Epithelial cell of esophagus (primary cell): Measurements from ENCODE around the gene ZNF292.
A peak's percentile ranks its signal among the peaks of the same experiment; 100 is the strongest.

Source experiments
- DNase-seq: peaks from one replicate; pipeline ENCODE4 v3.0.0; 2010; ENCODE audit warnings: low read depth
- H3K4me3 ChIP-seq: 2 replicates; pipeline ENCODE4 v1.5.1; 2011; ENCODE audit warnings: mild to moderate bottlenecking, low read length, control low read depth
- TF ChIP-seq, protein P1 (sequence below): IDR thresholded peaks from 2 replicates; pipeline ENCODE4 v1.5.1; 2011; ENCODE audit warnings: low read depth, mild to moderate bottlenecking, low read length, control low read depth, inconsistent platforms; ENCODE audit not compliant: insufficient read depth; ENCODE audit errors: missing control alignments

Gene ZNF292

DNA sequence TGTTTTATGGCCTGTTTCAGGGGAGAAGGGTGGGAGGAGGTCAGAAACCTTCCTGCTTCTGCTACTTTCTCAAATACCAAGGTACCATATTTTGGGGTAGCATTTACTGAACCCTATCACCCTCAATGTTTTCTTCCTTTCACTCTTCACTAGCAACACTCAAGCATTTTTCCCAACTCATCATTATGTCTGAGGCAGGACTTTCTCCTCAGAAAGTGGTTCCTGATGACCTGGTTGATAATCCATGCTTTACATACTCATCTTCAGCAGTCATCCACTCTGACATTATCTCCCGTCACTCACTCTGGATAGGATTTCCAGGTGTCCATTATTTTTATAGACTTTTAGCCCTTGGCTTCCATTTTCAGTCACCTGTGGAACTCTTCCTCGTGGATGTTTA lies 21.1 kb downstream of the ZNF292 start:
- TF ChIP-seq, protein P1, sequence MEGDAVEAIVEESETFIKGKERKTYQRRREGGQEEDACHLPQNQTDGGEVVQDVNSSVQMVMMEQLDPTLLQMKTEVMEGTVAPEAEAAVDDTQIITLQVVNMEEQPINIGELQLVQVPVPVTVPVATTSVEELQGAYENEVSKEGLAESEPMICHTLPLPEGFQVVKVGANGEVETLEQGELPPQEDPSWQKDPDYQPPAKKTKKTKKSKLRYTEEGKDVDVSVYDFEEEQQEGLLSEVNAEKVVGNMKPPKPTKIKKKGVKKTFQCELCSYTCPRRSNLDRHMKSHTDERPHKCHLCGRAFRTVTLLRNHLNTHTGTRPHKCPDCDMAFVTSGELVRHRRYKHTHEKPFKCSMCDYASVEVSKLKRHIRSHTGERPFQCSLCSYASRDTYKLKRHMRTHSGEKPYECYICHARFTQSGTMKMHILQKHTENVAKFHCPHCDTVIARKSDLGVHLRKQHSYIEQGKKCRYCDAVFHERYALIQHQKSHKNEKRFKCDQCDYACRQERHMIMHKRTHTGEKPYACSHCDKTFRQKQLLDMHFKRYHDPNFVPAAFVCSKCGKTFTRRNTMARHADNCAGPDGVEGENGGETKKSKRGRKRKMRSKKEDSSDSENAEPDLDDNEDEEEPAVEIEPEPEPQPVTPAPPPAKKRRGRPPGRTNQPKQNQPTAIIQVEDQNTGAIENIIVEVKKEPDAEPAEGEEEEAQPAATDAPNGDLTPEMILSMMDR = no peak

DNA sequence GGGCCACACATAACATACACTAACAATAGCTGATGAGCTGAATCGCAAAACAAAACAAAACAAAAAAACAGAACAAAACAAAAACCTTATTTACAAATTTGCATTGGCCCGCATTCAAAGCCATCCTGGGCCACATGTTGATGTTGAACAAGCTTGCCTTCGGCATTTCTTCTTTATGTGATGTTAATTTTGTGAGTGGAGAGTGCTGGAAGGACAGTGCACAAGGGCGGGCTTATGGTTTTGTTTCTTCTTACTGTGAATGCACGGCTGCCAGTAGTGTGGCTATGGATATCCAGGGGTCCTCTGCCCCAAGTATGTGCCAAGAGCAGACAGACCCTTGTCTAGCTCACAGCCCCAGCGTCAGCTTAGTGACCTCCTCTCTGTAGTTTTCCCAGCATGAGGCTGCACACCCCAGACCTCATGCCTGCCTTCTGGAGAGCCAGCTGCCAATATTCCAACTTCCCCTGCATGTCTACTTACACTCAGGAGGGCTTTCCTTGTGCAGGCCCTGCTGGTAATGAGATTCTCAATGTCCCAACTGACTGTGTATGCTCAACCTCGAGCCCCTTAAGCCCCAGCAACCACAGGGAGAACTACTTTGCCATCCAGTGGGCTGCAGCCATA lies 24.9 kb downstream of the ZNF292 start:
- no peak overlapping the region for H3K4me3 ChIP-seq
- no peak for DNase-seq
- TF ChIP-seq, protein P1 = no peak

More for the DNA sequence above, 21.1 kb downstream of the ZNF292 start:
- no peak for DNase-seq
- H3K4me3 ChIP-seq = no peak overlapping the region

DNA sequence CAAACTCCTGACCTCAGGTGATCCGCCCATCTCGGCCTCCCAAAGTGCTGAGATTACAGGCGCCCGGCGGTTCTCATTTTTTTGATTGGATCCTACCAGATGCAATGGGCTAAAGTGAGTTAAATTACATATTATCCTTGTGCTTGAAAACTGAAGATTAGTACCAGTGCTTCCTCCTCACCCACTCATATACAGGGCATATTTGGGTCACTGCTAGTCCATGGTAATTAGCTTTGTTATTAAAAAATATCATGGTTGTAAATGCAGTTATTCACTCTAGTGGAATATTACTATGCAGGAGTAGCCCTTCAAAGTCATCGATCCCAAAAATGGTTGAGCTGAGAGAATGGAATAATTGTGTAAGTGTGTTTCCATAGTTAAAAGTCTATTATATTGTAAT lies 26.5 kb downstream of the ZNF292 start:
- no peak for DNase-seq
- H3K4me3 ChIP-seq = no peak overlapping the region
- TF ChIP-seq, protein P1 = no peak

DNA sequence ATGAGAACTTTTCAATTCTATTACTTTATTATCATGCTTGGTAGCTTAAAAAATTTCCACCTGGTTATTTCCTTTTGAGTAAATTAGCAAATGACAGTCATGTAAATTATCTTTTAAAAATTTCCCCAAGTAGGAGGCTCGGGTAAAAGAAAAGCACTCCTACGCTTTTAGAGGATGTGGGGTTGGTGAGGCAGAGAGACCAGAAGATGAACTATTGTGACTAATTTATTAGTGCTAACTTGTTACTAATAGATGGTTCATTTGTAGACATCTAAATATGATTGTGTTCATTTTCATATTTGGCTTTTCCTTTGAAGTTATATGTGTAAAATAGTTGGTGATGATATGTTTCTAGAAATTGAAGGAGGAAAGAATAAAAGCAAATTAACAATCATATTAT lies 27.0 kb downstream of the ZNF292 start:
- TF ChIP-seq, protein P1 = no peak
- H3K4me3 ChIP-seq = no peak overlapping the region
- DNase-seq = no peak

DNA sequence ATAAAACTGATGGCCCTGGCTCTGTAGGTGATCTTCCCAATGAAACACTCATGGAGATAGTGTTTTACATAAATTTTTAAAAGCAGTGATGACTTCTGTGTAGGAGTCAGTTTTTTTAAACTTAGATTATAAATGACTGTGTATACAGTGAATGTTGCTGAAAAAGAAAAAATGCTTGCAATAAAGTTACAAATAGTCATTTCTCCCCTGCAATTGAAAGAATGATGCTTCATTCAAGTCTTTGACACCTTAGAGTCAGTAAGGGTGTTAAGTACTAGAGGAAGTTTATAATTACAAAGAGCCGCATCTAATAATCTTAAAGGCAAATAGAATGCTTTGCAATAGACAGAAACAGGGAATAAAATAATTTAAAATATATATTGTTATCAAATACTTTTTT lies 27.6 kb downstream of the ZNF292 start:
- DNase-seq = no peak
- H3K4me3 ChIP-seq = no peak overlapping the region
- TF ChIP-seq, protein P1 = no peak

DNA sequence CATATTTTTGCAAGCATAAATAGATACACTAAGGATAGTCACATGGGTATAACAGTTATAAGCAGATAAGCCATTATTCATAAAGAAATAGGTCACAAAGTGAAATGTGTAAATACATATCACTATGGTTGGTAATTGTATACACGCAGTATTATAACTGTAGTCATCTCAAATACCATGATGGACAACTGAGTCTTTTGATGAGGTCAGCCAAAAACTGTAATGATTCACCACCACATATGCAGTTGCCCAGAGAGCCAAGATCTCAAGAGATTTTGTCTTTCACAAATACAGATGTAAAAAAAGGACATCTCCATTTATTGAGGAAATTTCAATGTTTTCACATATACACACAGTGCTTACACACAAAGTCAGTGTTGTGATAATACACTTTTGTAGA lies 28.3 kb downstream of the ZNF292 start:
- DNase-seq = peak; percentile 51
- TF ChIP-seq, protein P1 = no peak
- no peak overlapping the region for H3K4me3 ChIP-seq

DNA sequence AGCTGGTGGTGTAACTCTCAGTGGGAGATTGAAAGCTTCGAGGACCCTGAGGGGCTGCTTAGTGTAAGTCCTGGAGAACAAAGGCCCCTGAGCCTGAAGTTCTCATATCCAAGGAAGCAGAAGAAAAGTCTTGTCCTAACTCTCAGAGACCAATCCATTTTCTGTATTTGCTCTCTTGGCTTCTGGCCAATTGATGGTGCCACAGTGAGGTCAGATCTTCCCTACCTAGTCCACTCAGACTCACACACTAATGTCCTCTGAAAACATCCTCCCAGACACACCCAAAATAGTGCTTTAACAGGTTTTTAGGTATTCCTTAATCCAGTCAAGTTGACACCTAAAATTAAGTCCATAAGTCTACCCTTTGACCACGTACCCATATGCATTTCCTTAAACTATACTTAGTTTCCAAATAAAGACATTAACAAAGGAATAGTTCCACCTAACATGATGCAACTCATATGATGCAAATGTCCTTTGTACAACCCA lies 29.4 kb downstream of the ZNF292 start:
- TF ChIP-seq, protein P1 = no peak
- no peak overlapping the region for H3K4me3 ChIP-seq
- peak; percentile 19 for DNase-seq
